ENCODE data around the gene FAM72B. TPM values are rescaled to one million over a fixed set of nuclear protein-coding genes. Genes with fewer than 3 reads are reported as not detected.
A peak's percentile ranks its signal among the peaks of the same experiment; 100 is the strongest.
"Not testable (repeated sequence)": the region's sequence is repeated elsewhere in the genome, so short reads cannot be mapped to it uniquely, and the experiment has no call there.

Gene FAM72B
- total RNA-seq, 1 experiment from 2014 or later: 10.2 TPM

GRCh38 chr1:121221770-121222169 lies 37.6 kb upstream of the FAM72B start:
- POLR2A ChIA-PET; CTCF ChIA-PET; H3K4me2 ChIP-seq (ENCODE audit: low read length); H3K4me3 ChIP-seq (replicated peaks in 1 of 2; ENCODE audit: low read depth in 1 of 2, low read length in 2 of 2); H3K79me2 ChIP-seq (ENCODE audit: insufficient read depth, low read length); H3K9me3 ChIP-seq (ENCODE audit: control insufficient read depth in 1 of 2, insufficient read depth in 1 of 2, low read depth in 1 of 2, low read length in 2 of 2); H3K4me1 ChIP-seq (ENCODE audit: control insufficient read depth in 1 of 2, insufficient read depth in 2 of 2, low read length in 2 of 2); H2AFZ ChIP-seq (ENCODE audit: low read depth, low read length, poor library complexity, severe bottlenecking); H3K9ac ChIP-seq (ENCODE audit: low read length); DNase-seq (ENCODE audit: low read depth, low spot score); H3K9me2 ChIP-seq (ENCODE audit: insufficient read depth); H3K27me3 ChIP-seq (ENCODE audit: insufficient read depth, low read length); RAD21 ChIA-PET (ENCODE audit: low non-redundant PET in 1 of 2, low total read pairs in 2 of 2, uncharacterized antibody in 2 of 2, unreplicated experiment in 2 of 2); H3K36me3 ChIP-seq (ENCODE audit: control insufficient read depth in 1 of 2, insufficient read depth in 2 of 2, low read length in 2 of 2); H3K27ac ChIP-seq (ENCODE audit: low read depth, low read length); intact Hi-C loops (cut with micrococcal nuclease); H4K20me1 ChIP-seq (ENCODE audit: insufficient read depth); BruUV-seq (replicated peaks); ATAC-seq: not testable (repeated sequence)

- H3K4me3 ChIP-seq (replicated peaks in 1 of 2; ENCODE audit: low read depth in 1 of 2, low read length in 2 of 2); H3K36me3 ChIP-seq (ENCODE audit: control insufficient read depth in 1 of 2, insufficient read depth in 2 of 2, low read length in 2 of 2); ATAC-seq; POLR2A ChIA-PET; H3K27me3 ChIP-seq (ENCODE audit: insufficient read depth, low read length); intact Hi-C loops (cut with micrococcal nuclease); H3K27ac ChIP-seq (ENCODE audit: low read depth, low read length); RAD21 ChIA-PET (ENCODE audit: low non-redundant PET in 1 of 2, low total read pairs in 2 of 2, uncharacterized antibody in 2 of 2, unreplicated experiment in 2 of 2); H3K9me2 ChIP-seq (ENCODE audit: insufficient read depth); H4K20me1 ChIP-seq (ENCODE audit: insufficient read depth); CTCF ChIA-PET; H3K4me1 ChIP-seq (ENCODE audit: control insufficient read depth in 1 of 2, insufficient read depth in 2 of 2, low read length in 2 of 2); BruUV-seq (replicated peaks); H3K79me2 ChIP-seq (ENCODE audit: insufficient read depth, low read length); H3K9ac ChIP-seq (ENCODE audit: low read length); H2AFZ ChIP-seq (ENCODE audit: low read depth, low read length, poor library complexity, severe bottlenecking); H3K9me3 ChIP-seq (ENCODE audit: control insufficient read depth in 1 of 2, insufficient read depth in 1 of 2, low read depth in 1 of 2, low read length in 2 of 2); H3K4me2 ChIP-seq (ENCODE audit: low read length); DNase-seq (ENCODE audit: low read depth, low spot score): not testable (repeated sequence)
Observed at GRCh38 chr1:121216676-121217075, 32.5 kb upstream of the FAM72B start.

- H3K79me2 ChIP-seq (ENCODE audit: insufficient read depth, low read length); H3K36me3 ChIP-seq (ENCODE audit: control insufficient read depth in 1 of 2, insufficient read depth in 2 of 2, low read length in 2 of 2); H2AFZ ChIP-seq (ENCODE audit: low read depth, low read length, poor library complexity, severe bottlenecking); POLR2A ChIA-PET; H3K9ac ChIP-seq (ENCODE audit: low read length); H3K4me2 ChIP-seq (ENCODE audit: low read length); H4K20me1 ChIP-seq (ENCODE audit: insufficient read depth); intact Hi-C loops (cut with micrococcal nuclease); H3K9me2 ChIP-seq (ENCODE audit: insufficient read depth); CTCF ChIA-PET; BruUV-seq (replicated peaks); H3K27me3 ChIP-seq (ENCODE audit: insufficient read depth, low read length); H3K4me3 ChIP-seq (replicated peaks in 1 of 2; ENCODE audit: low read depth in 1 of 2, low read length in 2 of 2); RAD21 ChIA-PET (ENCODE audit: low non-redundant PET in 1 of 2, low total read pairs in 2 of 2, uncharacterized antibody in 2 of 2, unreplicated experiment in 2 of 2); ATAC-seq; H3K27ac ChIP-seq (ENCODE audit: low read depth, low read length); H3K9me3 ChIP-seq (ENCODE audit: control insufficient read depth in 1 of 2, insufficient read depth in 1 of 2, low read depth in 1 of 2, low read length in 2 of 2); H3K4me1 ChIP-seq (ENCODE audit: control insufficient read depth in 1 of 2, insufficient read depth in 2 of 2, low read length in 2 of 2); DNase-seq (ENCODE audit: low read depth, low spot score): not testable (repeated sequence)
Observed at GRCh38 chr1:121215699-121216417, 31.7 kb upstream of the FAM72B start.

GRCh38 chr1:121214544-121215156 lies 30.5 kb upstream of the FAM72B start:
- POLR2A ChIA-PET; H3K79me2 ChIP-seq (ENCODE audit: insufficient read depth, low read length); BruUV-seq (replicated peaks); H3K36me3 ChIP-seq (ENCODE audit: control insufficient read depth in 1 of 2, insufficient read depth in 2 of 2, low read length in 2 of 2); H3K27me3 ChIP-seq (ENCODE audit: insufficient read depth, low read length); H3K9me3 ChIP-seq (ENCODE audit: control insufficient read depth in 1 of 2, insufficient read depth in 1 of 2, low read depth in 1 of 2, low read length in 2 of 2); H4K20me1 ChIP-seq (ENCODE audit: insufficient read depth); H3K27ac ChIP-seq (ENCODE audit: low read depth, low read length); H3K4me3 ChIP-seq (replicated peaks in 1 of 2; ENCODE audit: low read depth in 1 of 2, low read length in 2 of 2); CTCF ChIA-PET; H3K4me2 ChIP-seq (ENCODE audit: low read length); intact Hi-C loops (cut with micrococcal nuclease); H3K9ac ChIP-seq (ENCODE audit: low read length); DNase-seq (ENCODE audit: low read depth, low spot score); H3K4me1 ChIP-seq (ENCODE audit: control insufficient read depth in 1 of 2, insufficient read depth in 2 of 2, low read length in 2 of 2); RAD21 ChIA-PET (ENCODE audit: low non-redundant PET in 1 of 2, low total read pairs in 2 of 2, uncharacterized antibody in 2 of 2, unreplicated experiment in 2 of 2); H2AFZ ChIP-seq (ENCODE audit: low read depth, low read length, poor library complexity, severe bottlenecking); H3K9me2 ChIP-seq (ENCODE audit: insufficient read depth): not testable (repeated sequence)
- ATAC-seq: peak; percentile 73
